ENCODE measurements around the gene CGREF1.
"Not testable (repeated sequence)": the region's sequence is repeated elsewhere in the genome, so short reads cannot be mapped to it uniquely, and the experiment has no call there.

GRCh38 chr2:27075566-27075871, 43.4 kb downstream of the CGREF1 start:
- not testable (repeated sequence) for TF ChIP-seq CTCF, POLR2A (IDR thresholded peaks at IDR 0.05)

Data from heart left ventricle (tissue), 13 donors.